Measurements from ENCODE around the gene EXOC6B.

EXOC6B gene

GRCh38 chr2:72139471-72139873 lies 686.4 kb downstream of the EXOC6B start:
- no peak overlapping the region for H3K4me3 ChIP-seq (ENCODE audit: low read length)

GRCh38 chr2:72138921-72139381 lies 686.9 kb downstream of the EXOC6B start:
- no peak for TF ChIP-seq CTCF (conservative IDR thresholded peaks at IDR 0.05; ENCODE audit: low read length)
- no peak overlapping the region for H3K4me3 ChIP-seq (ENCODE audit: low read length)

More at GRCh38 chr2:72139471-72139873, 686.4 kb downstream of the EXOC6B start:
- no peak for DNase-seq (ENCODE audit: low read depth)
- TF ChIP-seq CTCF (conservative IDR thresholded peaks at IDR 0.05; ENCODE audit: low read length) = no peak

GRCh38 chr2:72138011-72138881 lies 687.6 kb downstream of the EXOC6B start:
- H3K4me3 ChIP-seq (ENCODE audit: low read length) = no peak overlapping the region
- DNase-seq (ENCODE audit: low read depth) = no peak

More at GRCh38 chr2:72138921-72139381, 686.9 kb downstream of the EXOC6B start:
- DNase-seq (ENCODE audit: low read depth) = peak; percentile 12

GRCh38 chr2:72137498-72138010 lies 688.3 kb downstream of the EXOC6B start:
- peak; percentile 85 for TF ChIP-seq CTCF (conservative IDR thresholded peaks at IDR 0.05; ENCODE audit: low read length)
- H3K4me3 ChIP-seq (ENCODE audit: low read length) = no peak overlapping the region
- DNase-seq (ENCODE audit: low read depth) = peak; percentile 25

More at GRCh38 chr2:72138011-72138881, 687.6 kb downstream of the EXOC6B start:
- no peak for TF ChIP-seq CTCF (conservative IDR thresholded peaks at IDR 0.05; ENCODE audit: low read length)

GRCh38 chr2:72136933-72137497 lies 688.8 kb downstream of the EXOC6B start:
- TF ChIP-seq CTCF (conservative IDR thresholded peaks at IDR 0.05; ENCODE audit: low read length) = no peak
- no peak overlapping the region for H3K4me3 ChIP-seq (ENCODE audit: low read length)

GRCh38 chr2:72136331-72136730 lies 689.5 kb downstream of the EXOC6B start:
- no peak overlapping the region for H3K4me3 ChIP-seq (ENCODE audit: low read length)
- DNase-seq (ENCODE audit: low read depth) = no peak
- TF ChIP-seq CTCF (conservative IDR thresholded peaks at IDR 0.05; ENCODE audit: low read length) = no peak

More at GRCh38 chr2:72136933-72137497, 688.8 kb downstream of the EXOC6B start:
- DNase-seq (ENCODE audit: low read depth) = no peak

All from AG10803 (cell line).